ENCODE results near the gene TMEM80. TPM values are rescaled to one million over a fixed set of nuclear protein-coding genes. Genes with fewer than 3 reads are reported as not detected.

TMEM80 gene
- total RNA-seq, 4 donors from 2014 or later: 19.3 to 121 (median 41.8) TPM

DNA sequence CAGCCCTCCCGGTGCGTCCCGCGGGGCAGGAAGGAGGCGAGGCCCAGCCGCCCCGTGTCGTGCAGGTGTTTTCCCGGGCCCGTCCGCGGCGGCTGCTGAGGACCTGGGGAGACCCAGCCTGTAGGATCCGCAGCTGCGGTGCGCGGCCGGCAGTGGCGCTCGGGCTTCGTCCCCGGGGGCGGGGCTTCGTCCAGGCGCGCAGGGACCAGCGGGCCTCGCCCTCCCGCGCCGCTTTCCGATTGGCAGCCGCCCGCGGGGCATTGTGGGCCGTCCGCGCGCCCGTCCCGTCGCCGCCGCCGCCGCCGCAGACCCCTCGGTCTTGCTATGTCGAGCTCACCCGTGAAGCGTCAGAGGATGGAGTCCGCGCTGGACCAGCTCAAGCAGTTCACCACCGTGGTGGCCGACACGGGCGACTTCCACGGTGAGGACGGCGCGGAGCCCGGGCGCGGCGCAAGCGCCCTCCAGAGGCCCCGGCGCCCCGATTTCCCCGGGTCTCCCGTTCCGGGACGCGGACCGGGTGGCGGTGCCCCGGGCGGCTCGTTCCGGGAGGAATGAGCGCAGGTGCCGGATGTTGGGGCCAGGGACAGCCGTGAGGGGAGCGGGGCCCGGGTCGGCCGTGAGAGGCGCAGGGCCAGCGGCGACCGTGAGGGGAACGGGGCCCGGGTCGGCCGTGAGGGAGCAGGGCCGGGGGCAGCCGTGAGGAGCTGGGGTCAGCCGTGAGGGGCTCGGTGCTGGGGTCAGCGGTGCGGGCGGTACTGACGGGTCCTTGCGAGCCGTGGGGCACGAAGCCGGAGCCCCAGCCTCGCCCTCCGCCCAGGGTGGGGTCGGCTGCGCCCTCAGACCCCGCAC is 51.8 kb downstream of the TMEM80 start, which contains the start of gene TALDO1:
TSS of gene TALDO1 (plus strand) at position 307 of the 849 bp plus-strand sequence. CDS start at position 325, 18 bp downstream.
- Histone ChIP-seq H3K27ac (peak within 1 kb of the TSS; percentile 84 to 90 (median 90)), H3K27me3 (no peaks in the 10 kb centered on the region), H3K9me3 (no peaks in the 10 kb centered on the region), H3K36me3 (no peaks in the 10 kb centered on the region), H3K4me3 (peak within 1 kb of the TSS; percentile 85 to 96 (median 88)), H3K4me1 (peaks cover 10 to 39% (median 28%) of the 10 kb centered on the region in 4 donors)
- TF ChIP-seq POLR2A (IDR thresholded peaks at IDR 0.05) (peak; percentile 50), EP300 (IDR thresholded peaks at IDR 0.05; ENCODE audit: low read depth) (no peak), POLR2AphosphoS5 (IDR thresholded peaks at IDR 0.05) (peak; percentile 60 to 83 (median 83))
- TF ChIP-seq, protein P1, sequence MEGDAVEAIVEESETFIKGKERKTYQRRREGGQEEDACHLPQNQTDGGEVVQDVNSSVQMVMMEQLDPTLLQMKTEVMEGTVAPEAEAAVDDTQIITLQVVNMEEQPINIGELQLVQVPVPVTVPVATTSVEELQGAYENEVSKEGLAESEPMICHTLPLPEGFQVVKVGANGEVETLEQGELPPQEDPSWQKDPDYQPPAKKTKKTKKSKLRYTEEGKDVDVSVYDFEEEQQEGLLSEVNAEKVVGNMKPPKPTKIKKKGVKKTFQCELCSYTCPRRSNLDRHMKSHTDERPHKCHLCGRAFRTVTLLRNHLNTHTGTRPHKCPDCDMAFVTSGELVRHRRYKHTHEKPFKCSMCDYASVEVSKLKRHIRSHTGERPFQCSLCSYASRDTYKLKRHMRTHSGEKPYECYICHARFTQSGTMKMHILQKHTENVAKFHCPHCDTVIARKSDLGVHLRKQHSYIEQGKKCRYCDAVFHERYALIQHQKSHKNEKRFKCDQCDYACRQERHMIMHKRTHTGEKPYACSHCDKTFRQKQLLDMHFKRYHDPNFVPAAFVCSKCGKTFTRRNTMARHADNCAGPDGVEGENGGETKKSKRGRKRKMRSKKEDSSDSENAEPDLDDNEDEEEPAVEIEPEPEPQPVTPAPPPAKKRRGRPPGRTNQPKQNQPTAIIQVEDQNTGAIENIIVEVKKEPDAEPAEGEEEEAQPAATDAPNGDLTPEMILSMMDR (IDR thresholded peaks at IDR 0.05): peak in 2 of 5 experiments; percentile 8 to 33
- in situ Hi-C loops (cut with MboI; ENCODE audit: low pct_ligation_motif_present in 1 of 4, low pct_unique_long_range_greater_than_20kb in 1 of 4, low sequenced_read_pairs in 3 of 4) (no loop called here), intact Hi-C loops (cut with DNase I; ENCODE audit: low total_unique reads) (no loop called here)
- 1% methylated on average over 42 of the region's 112 CpGs; no CpG with 5 or more reads in 1 of the 2 donors for WGBS, 2 donors (ENCODE audit: low coverage in 1 of 2)
- DNase-seq: peak; percentile 94

DNA sequence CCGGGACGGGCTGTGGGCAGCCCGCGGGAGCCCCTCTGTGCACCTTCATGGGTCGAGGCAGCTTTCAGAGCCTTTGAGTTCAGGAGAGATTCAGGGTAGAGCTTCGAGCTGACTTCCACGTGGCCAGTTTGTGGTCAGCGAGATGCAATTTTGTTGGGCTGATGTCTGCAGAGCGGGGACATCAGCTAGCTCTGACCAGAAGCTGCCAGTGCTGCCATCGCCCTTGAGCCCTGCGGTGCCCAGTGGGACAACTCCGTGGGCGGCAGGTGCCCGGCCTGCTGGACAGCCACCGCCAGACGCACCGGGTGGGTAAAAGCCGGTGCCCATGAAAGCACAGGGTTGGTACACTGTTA is 52.4 kb downstream of the TMEM80 start:
- TF ChIP-seq, protein P1 (IDR thresholded peaks at IDR 0.05): no peak
- no peak for TF ChIP-seq POLR2A (IDR thresholded peaks at IDR 0.05)
- no peak for TF ChIP-seq POLR2AphosphoS5 (IDR thresholded peaks at IDR 0.05)
- TF ChIP-seq EP300 (IDR thresholded peaks at IDR 0.05; ENCODE audit: low read depth): no peak
- Histone ChIP-seq H3K4me3 (peak overlapping the region; percentile 85 to 96 (median 88)), H3K36me3 (no peaks in the 10 kb centered on the region), H3K27me3 (no peaks in the 10 kb centered on the region), H3K9me3 (no peaks in the 10 kb centered on the region), H3K27ac (peak overlapping the region; percentile 84 to 90 (median 90)), H3K4me1 (peaks cover 10 to 39% (median 28%) of the 10 kb centered on the region in 4 donors)
- 0 to 3% methylated on average over 3 to 14 of the region's 18 CpGs for WGBS, 2 donors (ENCODE audit: low coverage in 1 of 2)
- peak; percentile 22 for DNase-seq
- intact Hi-C loops (cut with DNase I; ENCODE audit: low total_unique reads) (no loop called here), in situ Hi-C loops (cut with MboI; ENCODE audit: low pct_ligation_motif_present in 1 of 4, low pct_unique_long_range_greater_than_20kb in 1 of 4, low sequenced_read_pairs in 3 of 4) (no loop called here)

DNA sequence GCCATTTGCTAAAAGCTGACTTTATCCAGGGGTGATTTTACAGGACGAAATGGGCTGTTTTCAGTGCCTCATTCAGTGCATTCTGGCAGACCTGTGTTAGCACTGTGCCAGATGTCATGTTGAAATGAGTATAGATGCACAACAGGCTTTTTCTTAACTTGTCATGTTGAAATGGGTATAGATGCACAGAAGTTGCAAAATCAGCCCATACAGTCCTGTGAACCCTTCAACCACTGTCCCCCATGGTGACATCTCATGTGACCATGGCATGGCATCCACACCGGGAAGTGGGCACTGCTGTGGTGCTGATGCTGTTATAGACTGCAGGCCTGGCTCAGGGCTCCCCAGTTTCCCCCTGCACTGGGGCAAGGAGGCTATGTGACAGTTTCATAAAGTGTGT is 54.1 kb downstream of the TMEM80 start:
- TF ChIP-seq POLR2AphosphoS5 (IDR thresholded peaks at IDR 0.05): no peak
- no peak for TF ChIP-seq EP300 (IDR thresholded peaks at IDR 0.05; ENCODE audit: low read depth)
- TF ChIP-seq, protein P1 (IDR thresholded peaks at IDR 0.05): no peak
- TF ChIP-seq POLR2A (IDR thresholded peaks at IDR 0.05): no peak
- Histone ChIP-seq H3K9me3 (no peaks in the 10 kb centered on the region), H3K36me3 (no peaks in the 10 kb centered on the region), H3K4me3 (no peak overlapping the region), H3K27ac (no peak overlapping the region), H3K4me1 (peaks cover 10 to 39% (median 28%) of the 10 kb centered on the region in 4 donors), H3K27me3 (no peaks in the 10 kb centered on the region)
- in situ Hi-C loops (cut with MboI; ENCODE audit: low pct_ligation_motif_present in 1 of 4, low pct_unique_long_range_greater_than_20kb in 1 of 4, low sequenced_read_pairs in 3 of 4) (no loop called here), intact Hi-C loops (cut with DNase I; ENCODE audit: low total_unique reads) (no loop called here)
- DNase-seq: no peak
- WGBS, 2 donors (ENCODE audit: low coverage in 1 of 2): 52 to 67% methylated on average over 2 of the region's 2 CpGs

Other genes with a start within 250 kb of the TMEM80 start
- 100 to 1,000 TPM in 2 of 4 donors, 10 to 100 TPM in 2; 28.5 to 264 (median 76.0) TPM for gene PTDSS2, start 245.5 kb upstream of the TMEM80 start, total RNA-seq
- 100 to 1,000 TPM; 151 to 309 (median 198) TPM for gene RNH1, start 188.6 kb upstream of the TMEM80 start, total RNA-seq
- gene HRAS, start 160.2 kb upstream of the TMEM80 start, total RNA-seq: 10 to 100 TPM; 31.0 to 57.1 (median 33.9) TPM
- 1 to 10 TPM; 2.3 to 8.4 (median 3.1) TPM for gene LRRC56, start 158.3 kb upstream of the TMEM80 start, total RNA-seq
- gene LMNTD2, start 135.1 kb upstream of the TMEM80 start, total RNA-seq: 10 to 100 TPM; 14.8 to 89.0 (median 16.6) TPM
- 100 to 1,000 TPM; 131 to 247 (median 213) TPM for gene RASSF7, start 134.8 kb upstream of the TMEM80 start, total RNA-seq
- 10 to 100 TPM; 28.4 to 60.6 (median 43.2) TPM for gene PHRF1, start 119.3 kb upstream of the TMEM80 start, total RNA-seq
- 100 to 1,000 TPM in 1 of 4 donors, 10 to 100 TPM in 3; 40.4 to 122 (median 49.9) TPM for gene IRF7, start 79.9 kb upstream of the TMEM80 start, total RNA-seq
- 1,000 to 10,000 TPM in 1 of 4 donors, 100 to 1,000 TPM in 3; 256 to 1,063 (median 597) TPM for gene CDHR5, start 70.9 kb upstream of the TMEM80 start, total RNA-seq
- gene SCT, start 68.6 kb upstream of the TMEM80 start, total RNA-seq: not detected
- not detected for gene DRD4, start 58.5 kb upstream of the TMEM80 start, total RNA-seq
- gene DEAF1, start 594 bp upstream of the TMEM80 start, total RNA-seq: 10 to 100 TPM; 24.4 to 84.5 (median 34.0) TPM
- gene EPS8L2, start 10.4 kb downstream of the TMEM80 start, total RNA-seq: 1,000 to 10,000 TPM in 1 of 4 donors, 100 to 1,000 TPM in 3; 257 to 1,130 (median 322) TPM
- 100 to 1,000 TPM; 124 to 164 (median 141) TPM for gene TALDO1, start 51.6 kb downstream of the TMEM80 start, total RNA-seq
- gene GATD1, start 81.7 kb downstream of the TMEM80 start, total RNA-seq: 100 to 1,000 TPM in 1 of 4 donors, 10 to 100 TPM in 3; 28.0 to 239 (median 38.4) TPM
- gene CEND1, start 94.3 kb downstream of the TMEM80 start, total RNA-seq: 1 to 10 TPM in 1 of 4 donors, under 1 TPM in 1, not detected in 2; 0.79 to 1.2 TPM
- 10 to 100 TPM in 2 of 4 donors, 1 to 10 TPM in 2; 6.0 to 28.3 (median 9.7) TPM for gene SLC25A22, start 102.5 kb downstream of the TMEM80 start, total RNA-seq
- gene PIDD1, start 109.4 kb downstream of the TMEM80 start, total RNA-seq: 100 to 1,000 TPM in 2 of 4 donors, 10 to 100 TPM in 2; 26.0 to 185 (median 70.5) TPM
- gene RPLP2, start 114.2 kb downstream of the TMEM80 start, total RNA-seq: 100 to 1,000 TPM; 273 to 670 (median 466) TPM
- gene PNPLA2, start 123.1 kb downstream of the TMEM80 start, total RNA-seq: 100 to 1,000 TPM in 3 of 4 donors, 10 to 100 TPM in 1; 61.7 to 821 (median 134) TPM
- gene CRACR2B, start 132.1 kb downstream of the TMEM80 start, total RNA-seq: 100 to 1,000 TPM in 3 of 4 donors, 10 to 100 TPM in 1; 82.7 to 373 (median 210) TPM
- gene CD151, start 137.1 kb downstream of the TMEM80 start, total RNA-seq: 100 to 1,000 TPM; 252 to 650 (median 429) TPM
- 10 to 100 TPM in 3 of 4 donors, 1 to 10 TPM in 1; 9.7 to 66.6 (median 32.7) TPM for gene POLR2L, start 146.7 kb downstream of the TMEM80 start, total RNA-seq
- gene TSPAN4, start 147.0 kb downstream of the TMEM80 start, total RNA-seq: 10 to 100 TPM; 25.1 to 75.0 (median 32.4) TPM
- gene CHID1, start 215.0 kb downstream of the TMEM80 start, total RNA-seq: 10 to 100 TPM; 15.3 to 58.2 (median 41.4) TPM
- 100 to 1,000 TPM in 2 of 4 donors, 10 to 100 TPM in 2; 70.5 to 130 (median 102) TPM for gene AP2A2, start 230.1 kb downstream of the TMEM80 start, total RNA-seq